Ammon's horn (tissue), 1 donor: ENCODE measurements around the gene PRR13.
A peak's percentile ranks its signal among the peaks of the same experiment; 100 is the strongest.
"Not testable (repeated sequence)": the region's sequence is repeated elsewhere in the genome, so short reads cannot be mapped to it uniquely, and the experiment has no call there.

ENCODE experiments used
- DNase-seq: peaks from one replicate; pipeline ENCODE4 v3.0.0-alpha.2; 2016; ENCODE audit warnings: low spot score

The PRR13 gene

GRCh38 chr12:53472056-53472582 lies 30.6 kb downstream of the PRR13 start:
- DNase-seq, result no peak

- no peak for DNase-seq
These were observed 32.5 kb downstream of the PRR13 start for GRCh38 chr12:53474077-53474476.

- no peak for DNase-seq
These were observed 33.3 kb downstream of the PRR13 start for GRCh38 chr12:53474819-53475218.

- DNase-seq, result no peak
These were observed 35.3 kb downstream of the PRR13 start for GRCh38 chr12:53476769-53477209.

- no peak for DNase-seq
These were observed 37.3 kb downstream of the PRR13 start for GRCh38 chr12:53478865-53479264.

- DNase-seq, result no peak
These were observed 37.8 kb downstream of the PRR13 start for GRCh38 chr12:53479331-53479730.

GRCh38 chr12:53480491-53481442 lies 39.2 kb downstream of the PRR13 start:
- DNase-seq, result no peak

GRCh38 chr12:53481458-53481857 lies 39.9 kb downstream of the PRR13 start:
- not testable (repeated sequence) for DNase-seq

GRCh38 chr12:53481939-53482586 lies 40.5 kb downstream of the PRR13 start:
- DNase-seq, result no peak

GRCh38 chr12:53482626-53483168 lies 41.2 kb downstream of the PRR13 start:
- DNase-seq, result no peak

- no peak for DNase-seq
These were observed 41.9 kb downstream of the PRR13 start for GRCh38 chr12:53483225-53483978.

GRCh38 chr12:53483979-53484377 lies 42.4 kb downstream of the PRR13 start:
- no peak for DNase-seq

- no peak for DNase-seq
These were observed 43.4 kb downstream of the PRR13 start for GRCh38 chr12:53484686-53485575.

GRCh38 chr12:53485955-53486735 lies 44.6 kb downstream of the PRR13 start:
- DNase-seq, result no peak

- DNase-seq, result no peak
These were observed 45.4 kb downstream of the PRR13 start for GRCh38 chr12:53486736-53487487.

- DNase-seq, result no peak
These were observed 47.8 kb downstream of the PRR13 start for GRCh38 chr12:53489242-53489864.

- no peak for DNase-seq
These were observed 50.7 kb downstream of the PRR13 start for GRCh38 chr12:53492188-53492587.

- DNase-seq, result peak; percentile 98
These were observed 51.5 kb downstream of the PRR13 start for GRCh38 chr12:53492830-53493609.
